GM12891 (cell line): Measurements from ENCODE around the gene PLA1A.

Source experiments
- PAX5 ChIP-seq: IDR thresholded peaks from 2 replicates; pipeline ENCODE4 v1.6.1; 2011; ENCODE audit warnings: low read length, moderate library complexity, mild to moderate bottlenecking; ENCODE audit not compliant: insufficient read depth, severe bottlenecking
- POLR2A ChIP-seq: IDR thresholded peaks from 2 replicates; pipeline ENCODE4 v1.6.1; 2011; ENCODE audit warnings: low read depth, low read length, control low read depth
- POLR2AphosphoS5 ChIP-seq: IDR thresholded peaks from 2 replicates; pipeline ENCODE4 v1.6.1; 2011; ENCODE audit warnings: low read depth, low read length, control low read depth
- POU2F2 ChIP-seq: IDR thresholded peaks from 2 replicates; pipeline ENCODE4 v1.6.1; 2011; ENCODE audit warnings: low read depth, mild to moderate bottlenecking, control low read depth, low read length, moderate library complexity
- SPI1 ChIP-seq: IDR thresholded peaks from 2 replicates; pipeline ENCODE4 v1.6.1; 2011; ENCODE audit warnings: low read depth, low read length, control low read depth
- TAF1 ChIP-seq: IDR thresholded peaks from 2 replicates; pipeline ENCODE4 v1.6.1; 2011; ENCODE audit warnings: low read depth, low read length, control low read depth

DNA sequence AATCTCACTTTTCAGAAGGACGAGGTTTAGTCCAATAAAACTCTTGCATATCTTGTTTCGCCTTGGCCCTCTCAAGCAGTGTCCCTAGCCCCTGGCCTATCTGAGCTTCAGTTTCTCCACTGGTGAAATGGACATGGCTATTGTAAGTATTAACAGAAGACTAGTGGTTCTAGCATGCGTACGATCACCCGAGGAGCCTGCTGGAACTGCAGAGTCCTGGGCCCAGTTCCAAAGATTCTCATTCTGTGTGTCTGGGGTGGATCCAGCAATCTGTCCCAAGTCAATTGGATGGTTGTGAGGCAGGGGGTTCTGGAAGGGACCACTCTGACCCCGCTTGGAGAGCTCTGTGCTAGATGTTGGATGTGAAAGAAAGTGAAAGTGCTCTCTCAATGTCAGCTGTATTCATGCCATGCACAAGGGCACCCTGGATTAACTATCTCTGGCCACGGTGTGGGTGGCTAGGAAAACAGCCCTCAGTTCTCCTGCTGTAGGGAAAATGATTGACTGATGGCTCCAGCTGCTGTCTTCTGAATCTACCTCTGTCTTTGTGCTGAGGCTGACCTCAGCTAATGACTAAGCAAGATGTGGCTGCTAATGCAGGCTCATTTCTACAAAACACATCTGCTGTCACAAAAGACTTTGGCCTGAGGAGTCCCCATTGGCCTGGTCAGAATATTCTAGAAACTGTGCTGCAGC, 1.9 kb upstream of the PLA1A start:
- TF ChIP-seq TAF1: peak; percentile 14; the same call in 1 of the 2 replicates
- no peak for TF ChIP-seq POLR2A
- no peak for TF ChIP-seq POLR2AphosphoS5
- no peak for TF ChIP-seq POU2F2
- no peak for TF ChIP-seq SPI1
- TF ChIP-seq PAX5: no peak
